Peyer's patch (tissue), 4 donors: ENCODE measurements around the gene ARL15. TPM values are rescaled to one million over a fixed set of nuclear protein-coding genes. Genes with fewer than 3 reads are reported as not detected.
"Not testable (repeated sequence)": the region's sequence is repeated elsewhere in the genome, so short reads cannot be mapped to it uniquely, and the experiment has no call there.

Experiments used
- DNase-seq, 3 donors: peaks; one replicate each; pipeline ENCODE4 v3.0.0-alpha.2; 2017 to 2019
- H3K27ac ChIP-seq, 4 donors: fragments of 200-600 bp; sonication (generic); one replicate each; pipeline ENCODE4 v1.5.1; 2016 to 2019
- H3K27me3 ChIP-seq, 2 donors: fragments of 200-600 bp; sonication (generic); one replicate each; pipeline ENCODE4 v1.5.1; 2019
- H3K36me3 ChIP-seq, 3 donors: fragments of 200-600 bp; sonication (generic); one replicate each; pipeline ENCODE4 v1.5.1; 2016 to 2019
- H3K4me1 ChIP-seq, 4 donors: fragments of 200-600 bp; sonication (generic); one replicate each; pipeline ENCODE4 v1.5.1; 2016 to 2019
- H3K4me3 ChIP-seq, 4 donors: fragments of 200-600 bp; sonication (generic); 1 replicate in 3 of 4; 2 replicates in 1 of 4; pipeline ENCODE4 v1.5.1; 2016 to 2019; ENCODE audit warnings: mild to moderate bottlenecking in 1 of 4
- H3K9me3 ChIP-seq, 4 donors: fragments of 200-600 bp; sonication (generic); one replicate each; pipeline ENCODE4 v1.5.1; 2016 to 2019; ENCODE audit warnings: mild to moderate bottlenecking in 1 of 4
- CTCF ChIP-seq, 6 experiments: fragments of 450-650 bp in 4 of 6; fragments of 200-600 bp in 2 of 6; sonication (generic) in 1 of 6; IDR thresholded peaks; one replicate each; pipeline ENCODE4 v1.5.1; 2017 to 2019; ENCODE audit warnings: antibody characterized with exemption in 6 of 6, mild to moderate bottlenecking in 3 of 6, moderate library complexity in 1 of 6
- POLR2A ChIP-seq, 2 donors: fragments of 450-650 bp; IDR thresholded peaks; one replicate each; pipeline ENCODE4 v1.5.1; 2017; ENCODE audit warnings: antibody characterized with exemption in 2 of 2, mild to moderate bottlenecking in 2 of 2, moderate library complexity in 2 of 2
- small RNA-seq, 2 donors: library from RNA; depleted of rRNA; stranded (forward); fragments of <200 nt; gene quantifications; one replicate each; pipeline ENCODE3, GENCODE V24; 2016
- total RNA-seq, 4 donors: library from RNA; depleted of rRNA; stranded (reverse); fragments of >200 nt; gene quantifications; one replicate each; pipeline ENCODE4 v1.1.0, GENCODE V29; 2016

Gene ARL15
- total RNA-seq, 4 donors from 2014 or later = 18.0 to 44.5 (median 38.7) TPM

GRCh38 chr5:53858700-53859456, 451.5 kb downstream of the ARL15 start:
- Histone ChIP-seq H3K9me3 (peaks cover 0 to 4% (median 0%) of the 10 kb centered on the region in 4 donors), H3K4me1 (no peaks in the 10 kb centered on the region), H3K36me3 (no peaks in the 10 kb centered on the region), H3K27me3 (no peaks in the 10 kb centered on the region), H3K4me3 (no peak overlapping the region), H3K27ac (no peak overlapping the region)
- no peak for DNase-seq
- TF ChIP-seq POLR2A (IDR thresholded peaks at IDR 0.05) (no peak), CTCF (IDR thresholded peaks at IDR 0.05) (no peak)

GRCh38 chr5:53856506-53856905, 453.9 kb downstream of the ARL15 start:
- TF ChIP-seq CTCF (IDR thresholded peaks at IDR 0.05) (no peak), POLR2A (IDR thresholded peaks at IDR 0.05) (no peak)

GRCh38 chr5:53836851-53837430, 473.4 kb downstream of the ARL15 start:
- not testable (repeated sequence) for H3K36me3 ChIP-seq, DNase-seq, H3K4me1 ChIP-seq, H3K27me3 ChIP-seq, H3K4me3 ChIP-seq, H3K27ac ChIP-seq, H3K9me3 ChIP-seq

More at GRCh38 chr5:53856506-53856905, 453.9 kb downstream of the ARL15 start:
- Histone ChIP-seq H3K4me1 (no peaks in the 10 kb centered on the region), H3K36me3 (no peaks in the 10 kb centered on the region), H3K9me3 (peaks cover 0 to 4% (median 0%) of the 10 kb centered on the region in 4 donors), H3K4me3 (no peak overlapping the region), H3K27me3 (no peaks in the 10 kb centered on the region), H3K27ac (no peak overlapping the region)
- DNase-seq = no peak

- H3K27me3 ChIP-seq = no peaks in the 10 kb centered on the region
- no peak for TF ChIP-seq POLR2A (IDR thresholded peaks at IDR 0.05)
- no peak for TF ChIP-seq CTCF (IDR thresholded peaks at IDR 0.05)
- no peak overlapping the region for H3K27ac ChIP-seq
- no peaks in the 10 kb centered on the region for H3K4me1 ChIP-seq
- H3K9me3 ChIP-seq = peaks cover 0 to 3% (median 0%) of the 10 kb centered on the region in 4 donors
- DNase-seq = no peak
- H3K36me3 ChIP-seq = no peaks in the 10 kb centered on the region
- H3K4me3 ChIP-seq = no peak overlapping the region
These were observed 475.9 kb downstream of the ARL15 start for GRCh38 chr5:53834500-53834899.

Small RNA genes lying within 50 kb of the gene (small RNA-seq; reads per million reads assigned to genes)
- gene AC008873.1 (0 reads per million in 2 donors), gene MIR4459 (0 reads per million in 2 donors), gene MIR581 (0 reads per million in 2 donors), gene RNU6-272P (0 reads per million in 2 donors)

Other genes starting within 250 kb of the ARL15 start
- not detected for gene HSPB3, start 145.1 kb upstream of the ARL15 start, total RNA-seq
- 10 to 100 TPM; 18.2 to 28.0 (median 22.5) TPM for gene SNX18, start 207.2 kb upstream of the ARL15 start, total RNA-seq